Mononuclear cell (primary cell): ENCODE data around the gene GDF11. TPM values are rescaled to one million over a fixed set of nuclear protein-coding genes. Genes with fewer than 3 reads are reported as not detected.
A peak's percentile ranks its signal among the peaks of the same experiment; 100 is the strongest.

Experiments used
- H3K27me3 ChIP-seq: 2 replicates; pipeline ENCODE4 v1.6.0; 2011; ENCODE audit warnings: low read length, control low read depth; ENCODE audit not compliant: insufficient read depth
- H3K4me1 ChIP-seq: 2 replicates; pipeline ENCODE4 v1.5.1; 2011; ENCODE audit warnings: mild to moderate bottlenecking, low read length, control low read depth; ENCODE audit not compliant: insufficient read depth
- H3K4me3 ChIP-seq: 2 replicates; pipeline ENCODE4 v1.5.1; 2011; ENCODE audit warnings: mild to moderate bottlenecking, low read length, moderate library complexity
- H3K9me3 ChIP-seq: 2 replicates; pipeline ENCODE4 v1.5.1; 2011; ENCODE audit warnings: low read depth, mild to moderate bottlenecking, control low read depth, low read length
- total RNA-seq: library from RNA; depleted of rRNA; stranded (reverse); fragments of >200 nt; gene quantifications from one replicate; pipeline ENCODE4 v1.2.3, GENCODE V29; 2012

The GDF11 gene
- total RNA-seq, 1 donor, result 1.8 TPM

GRCh38 chr12:55727643-55728185 lies 15.2 kb upstream of the GDF11 start:
- peaks cover 42% of the 10 kb centered on the region for H3K4me1 ChIP-seq
- H3K27me3 ChIP-seq, result no peaks in the 10 kb centered on the region
- H3K9me3 ChIP-seq, result no peaks in the 10 kb centered on the region
- H3K4me3 ChIP-seq, result peak overlapping the region; percentile 68

- Histone ChIP-seq H3K9me3 (no peaks in the 10 kb centered on the region), H3K4me3 (peak overlapping the region; percentile 68), H3K4me1 (peaks cover 42% of the 10 kb centered on the region), H3K27me3 (no peaks in the 10 kb centered on the region)
These were observed 14.6 kb upstream of the GDF11 start for GRCh38 chr12:55728186-55728938.

DNA sequence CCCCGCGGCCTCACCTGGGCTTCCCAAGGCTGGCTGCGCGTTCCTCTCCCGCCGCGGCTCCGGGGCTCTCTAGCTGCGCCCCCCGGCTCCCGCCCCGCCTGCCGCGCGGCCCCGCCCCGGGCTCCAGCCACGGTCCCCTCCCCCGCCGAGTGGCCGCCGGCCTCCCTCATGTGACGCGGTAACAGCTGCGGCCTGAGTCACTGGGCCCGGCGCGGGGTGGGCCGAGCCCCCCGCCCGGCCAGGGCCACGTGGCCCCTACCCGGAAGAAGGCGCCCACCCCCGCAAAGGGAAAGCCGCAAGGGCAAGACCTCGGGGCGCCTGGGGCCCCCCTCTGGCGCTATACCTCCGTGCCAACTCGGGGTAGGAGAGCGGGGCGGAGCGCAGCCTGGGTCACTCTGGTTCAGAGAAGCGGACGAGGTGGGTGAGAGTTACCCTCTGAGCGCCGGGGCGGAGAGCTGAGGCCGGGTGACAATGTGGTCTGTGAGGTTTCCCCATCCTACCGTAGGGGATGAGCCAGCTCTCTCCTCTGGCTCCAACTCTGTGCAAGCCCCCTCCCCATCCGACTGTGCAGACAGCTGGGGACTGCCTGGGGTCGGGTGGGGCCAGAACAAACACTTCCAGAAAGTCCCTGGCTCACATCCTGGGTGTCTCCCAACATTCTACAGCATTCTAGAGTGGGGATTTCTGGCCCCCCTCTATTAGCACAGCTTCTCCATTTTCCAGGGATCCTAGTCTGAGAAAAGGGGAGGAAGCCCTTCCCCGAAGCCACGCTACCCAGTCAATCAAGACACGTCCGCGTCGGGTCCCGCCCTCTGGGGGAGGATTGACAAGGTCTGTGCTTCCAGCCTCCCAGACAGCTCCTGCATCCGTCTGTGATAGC lies 13.7 kb upstream of the GDF11 start, which contains the start of gene CD63:
Gene CD63, minus strand, starts transcription at position 71 of the 880 bp plus-strand sequence. CDS start 668 bp downstream, outside the sequence.
- peak within 1 kb of the TSS; percentile 68 for H3K4me3 ChIP-seq
- H3K27me3 ChIP-seq, result no peaks in the 10 kb centered on the region
- peaks cover 42% of the 10 kb centered on the region for H3K4me1 ChIP-seq
- H3K9me3 ChIP-seq, result no peaks in the 10 kb centered on the region

DNA sequence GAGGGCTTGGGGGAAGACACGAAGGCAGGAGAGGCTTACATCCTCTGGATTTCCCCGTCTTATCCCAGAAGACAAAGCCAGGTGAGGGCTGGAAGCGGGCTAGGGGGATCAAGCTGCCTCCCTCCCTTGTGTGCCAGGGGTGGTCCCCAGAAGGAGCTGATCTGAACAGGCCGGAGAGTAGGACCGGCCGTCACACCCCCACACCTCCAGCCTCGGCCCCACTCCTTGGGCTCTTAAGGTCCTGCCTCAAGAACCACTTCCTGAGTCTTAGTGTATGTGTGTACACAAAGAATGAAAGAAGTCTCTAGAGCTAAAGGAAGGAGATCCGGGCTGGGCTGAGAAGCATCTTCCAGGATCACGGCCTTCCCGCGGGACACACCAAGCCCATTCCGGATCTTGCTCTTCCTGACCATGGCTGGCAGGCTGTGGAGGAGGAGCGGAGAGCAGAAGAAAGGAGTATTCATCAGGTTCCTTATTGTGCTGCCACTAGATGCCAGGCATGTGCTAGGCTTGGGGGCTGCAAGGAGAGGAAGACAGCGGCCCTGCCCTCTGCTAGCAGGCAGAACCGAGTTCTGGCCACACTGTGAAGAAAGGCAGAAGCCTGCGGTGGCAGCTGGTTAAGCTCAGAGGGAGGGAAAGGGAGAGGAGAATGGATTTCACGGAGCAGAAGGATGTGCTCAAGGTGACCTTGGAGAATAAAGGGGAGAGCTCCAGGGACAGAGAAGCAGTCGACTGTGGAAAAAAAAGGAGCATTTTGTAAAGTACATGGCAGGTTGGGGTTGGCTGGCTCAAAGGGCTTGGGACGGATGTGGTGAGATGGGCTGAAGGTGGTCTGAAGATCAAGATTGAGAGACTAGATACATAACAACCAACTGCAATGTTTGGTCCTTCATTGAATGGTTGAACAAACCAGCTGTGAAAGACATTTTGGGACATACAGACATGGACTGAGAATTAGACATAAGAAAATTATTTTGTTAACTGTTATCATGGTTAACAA lies 12.8 kb upstream of the GDF11 start:
- Histone ChIP-seq H3K9me3 (no peaks in the 10 kb centered on the region), H3K4me3 (peak overlapping the region; percentile 68), H3K4me1 (peaks cover 37% of the 10 kb centered on the region), H3K27me3 (no peaks in the 10 kb centered on the region)

DNA sequence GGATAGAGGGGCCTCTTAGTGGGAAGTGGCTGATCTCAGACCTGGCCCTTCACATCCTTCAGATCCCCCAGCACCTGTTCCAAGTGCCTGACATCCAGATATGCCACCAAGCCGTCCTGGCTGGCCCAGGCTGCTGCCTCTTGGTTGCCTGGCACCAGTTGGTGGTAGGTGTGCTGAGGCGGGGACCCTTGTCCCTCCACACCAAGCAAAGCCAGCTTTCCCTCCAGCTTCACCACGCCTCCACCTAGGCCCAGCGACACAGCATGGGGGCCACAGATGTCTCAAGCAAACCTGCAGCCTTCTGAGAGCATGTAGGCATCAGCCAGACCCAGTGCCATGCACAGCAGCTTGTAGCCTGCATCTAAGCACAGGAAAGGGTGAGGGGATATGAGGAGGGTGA lies 10.6 kb upstream of the GDF11 start:
- Histone ChIP-seq H3K9me3 (no peaks in the 10 kb centered on the region), H3K4me1 (peaks cover 29% of the 10 kb centered on the region), H3K4me3 (no peak overlapping the region), H3K27me3 (no peaks in the 10 kb centered on the region)

- no peaks in the 10 kb centered on the region for H3K9me3 ChIP-seq
- no peaks in the 10 kb centered on the region for H3K27me3 ChIP-seq
- no peak overlapping the region for H3K4me3 ChIP-seq
- H3K4me1 ChIP-seq, result peaks cover 29% of the 10 kb centered on the region
These were observed 9.8 kb upstream of the GDF11 start for GRCh38 chr12:55733021-55733555.

- Histone ChIP-seq H3K27me3 (no peaks in the 10 kb centered on the region), H3K4me3 (no peak overlapping the region), H3K9me3 (no peaks in the 10 kb centered on the region), H3K4me1 (peaks cover 32% of the 10 kb centered on the region)
These were observed 9.1 kb upstream of the GDF11 start for GRCh38 chr12:55733858-55734257.

DNA sequence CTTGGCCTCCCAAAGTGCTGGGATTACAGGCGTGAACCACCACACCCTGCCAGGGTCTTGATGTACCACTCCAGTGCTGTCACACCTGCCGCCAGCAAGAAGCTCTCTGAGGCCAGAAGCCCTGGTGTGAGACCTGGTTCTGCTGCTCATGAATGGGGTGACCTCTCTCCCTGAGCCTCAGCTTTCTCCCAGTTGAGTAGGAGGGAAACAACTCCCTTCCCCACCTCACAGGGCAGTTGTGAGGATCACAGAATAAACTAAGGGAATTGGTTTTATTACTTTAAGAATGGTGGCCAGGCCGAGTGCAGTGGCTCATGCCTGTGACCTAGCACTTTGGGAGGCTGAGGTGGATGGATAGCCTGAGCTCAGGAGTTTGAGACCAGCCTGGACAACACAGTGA lies 8.3 kb upstream of the GDF11 start:
- H3K4me3 ChIP-seq, result no peak overlapping the region
- peaks cover 31% of the 10 kb centered on the region for H3K4me1 ChIP-seq
- no peaks in the 10 kb centered on the region for H3K9me3 ChIP-seq
- H3K27me3 ChIP-seq, result no peaks in the 10 kb centered on the region

GRCh38 chr12:55736076-55736475 lies 6.8 kb upstream of the GDF11 start:
- H3K4me1 ChIP-seq, result peaks cover 17% of the 10 kb centered on the region
- H3K9me3 ChIP-seq, result no peaks in the 10 kb centered on the region
- no peak overlapping the region for H3K4me3 ChIP-seq
- H3K27me3 ChIP-seq, result no peaks in the 10 kb centered on the region

DNA sequence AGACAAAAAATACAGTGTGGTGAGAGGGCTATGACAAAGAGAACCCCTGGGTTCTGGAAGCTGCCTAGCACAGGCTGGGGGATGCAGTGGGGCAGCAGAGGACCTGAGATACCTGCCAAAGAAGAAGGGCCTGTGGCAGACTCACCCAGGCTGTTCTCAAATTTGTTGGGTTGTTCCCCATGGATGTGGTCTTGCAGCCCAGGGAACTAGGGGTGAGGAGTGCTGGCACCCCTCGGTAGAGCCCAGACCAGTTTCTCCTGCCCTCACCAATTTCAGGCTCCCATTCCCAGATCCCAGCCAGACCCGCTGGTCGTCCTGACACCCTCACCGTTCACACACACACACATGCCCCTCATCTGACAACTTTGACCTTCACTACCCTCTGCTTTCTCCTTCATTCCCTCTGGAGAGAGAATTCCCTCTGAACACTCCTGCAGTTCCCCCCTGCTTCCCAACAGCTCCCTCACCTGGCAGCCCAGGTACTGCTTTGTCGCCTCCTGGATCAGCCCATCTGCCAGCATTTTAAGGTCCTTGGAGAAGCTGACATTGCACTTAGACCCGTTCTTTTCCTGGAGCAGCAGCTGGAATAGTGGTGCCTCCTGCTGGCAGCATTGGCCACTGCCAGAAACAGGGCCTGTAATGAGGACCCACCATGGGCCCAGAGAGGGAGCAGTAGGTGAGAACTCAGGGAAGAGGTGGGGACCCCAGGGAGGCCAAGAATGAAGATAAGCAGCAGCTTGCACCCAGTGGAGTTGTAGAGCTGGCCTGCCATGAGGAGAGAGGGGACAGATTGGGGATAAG lies 5.9 kb upstream of the GDF11 start:
- no peaks in the 10 kb centered on the region for H3K9me3 ChIP-seq
- H3K4me1 ChIP-seq, result peaks cover 16% of the 10 kb centered on the region
- no peak overlapping the region for H3K4me3 ChIP-seq
- H3K27me3 ChIP-seq, result peaks cover 2% of the 10 kb centered on the region

GRCh38 chr12:55737581-55738122 lies 5.3 kb upstream of the GDF11 start:
- H3K4me3 ChIP-seq, result no peak overlapping the region
- peaks cover 2% of the 10 kb centered on the region for H3K27me3 ChIP-seq
- H3K4me1 ChIP-seq, result peaks cover 19% of the 10 kb centered on the region
- H3K9me3 ChIP-seq, result no peaks in the 10 kb centered on the region

GRCh38 chr12:55738123-55739024 lies 4.5 kb upstream of the GDF11 start:
- H3K9me3 ChIP-seq, result no peaks in the 10 kb centered on the region
- peaks cover 2% of the 10 kb centered on the region for H3K27me3 ChIP-seq
- peaks cover 21% of the 10 kb centered on the region for H3K4me1 ChIP-seq
- peak overlapping the region; percentile 59 for H3K4me3 ChIP-seq
